SK-N-SH treated with all-trans-retinoic acid at 6 μM for 48 hours (cell line): Measurements from ENCODE around the gene PPP1R36.

ENCODE experiments used
- ATAC-seq: fragments of 200-7000 bp; cut with Tn5 transposase; 3 replicates; pipeline ENCODE4 v1.9.1; 2020; ENCODE audit warnings: mild to moderate bottlenecking, moderate library complexity
- ARNTL ChIP-seq: fragments of 450-650 bp; formaldehyde crosslinking; IDR thresholded peaks from 2 replicates; pipeline ENCODE4 v1.5.0; 2020; ENCODE audit warnings: low read depth, mild to moderate bottlenecking, moderate library complexity, borderline replicate concordance
- CSDC2 ChIP-seq: fragments of 250-450 bp; sonication (Bioruptor Pico); IDR thresholded peaks from 2 replicates; pipeline ENCODE4 v1.5.0; 2020; ENCODE audit warnings: mild to moderate bottlenecking, moderate library complexity
- ESRRG ChIP-seq: fragments of 250-450 bp; sonication (Bioruptor Pico); IDR thresholded peaks from 2 replicates; pipeline ENCODE4 v1.6.1; 2021; ENCODE audit warnings: mild to moderate bottlenecking
- GLIS3 ChIP-seq: fragments of 250-450 bp; sonication (Bioruptor Pico); IDR thresholded peaks from 2 replicates; pipeline ENCODE4 v1.5.0; 2020; ENCODE audit warnings: mild to moderate bottlenecking, moderate library complexity
- ISL1 ChIP-seq: fragments of 250-450 bp; sonication (Bioruptor Pico); IDR thresholded peaks from 2 replicates; pipeline ENCODE4 v2.1.2; 2022; ENCODE audit warnings: mild to moderate bottlenecking, moderate library complexity
- OSR1 ChIP-seq: fragments of 250-450 bp; sonication (Bioruptor Pico); IDR thresholded peaks from 2 replicates; pipeline ENCODE4 v1.8.0; 2022; ENCODE audit warnings: moderate library complexity, mild to moderate bottlenecking, inconsistent platforms
- PPARA ChIP-seq: fragments of 250-450 bp; sonication (Bioruptor Pico); IDR thresholded peaks from 2 replicates; pipeline ENCODE4 v1.5.0; 2020; ENCODE audit warnings: mild to moderate bottlenecking, borderline replicate concordance
- RARB ChIP-seq: fragments of 250-450 bp; sonication (Bioruptor Pico); IDR thresholded peaks from 2 replicates; pipeline ENCODE4 v1.8.0; 2021; ENCODE audit warnings: mild to moderate bottlenecking, moderate library complexity
- TCF4 ChIP-seq: fragments of 250-450 bp; sonication (Bioruptor Pico); IDR thresholded peaks from 2 replicates; pipeline ENCODE4 v1.8.0; 2021; ENCODE audit warnings: mild to moderate bottlenecking, moderate library complexity, borderline replicate concordance
- TOX ChIP-seq: fragments of 250-450 bp; sonication (Bioruptor Pico); IDR thresholded peaks from 2 replicates; pipeline ENCODE4 v1.8.0; 2021; ENCODE audit warnings: mild to moderate bottlenecking, moderate library complexity, borderline replicate concordance
- ZC3H10 ChIP-seq: fragments of 250-450 bp; sonication (Bioruptor Pico); IDR thresholded peaks from 2 replicates; pipeline ENCODE4 v1.5.1; 2021; ENCODE audit warnings: mild to moderate bottlenecking, moderate library complexity
- ZNF565 ChIP-seq: fragments of 450-650 bp; formaldehyde crosslinking; conservative IDR thresholded peaks from 2 replicates; pipeline ENCODE4 v1.5.0; 2020; ENCODE audit warnings: low read depth, mild to moderate bottlenecking, moderate library complexity
- ZNF8 ChIP-seq: fragments of 450-650 bp; formaldehyde crosslinking; IDR thresholded peaks from 2 replicates; pipeline ENCODE4 v1.5.0; 2020; ENCODE audit warnings: mild to moderate bottlenecking, moderate library complexity
- TF ChIP-seq, protein P1 (sequence below): fragments of 250-450 bp; sonication (Bioruptor Pico); IDR thresholded peaks from 2 replicates; pipeline ENCODE4 v1.5.1; 2021; ENCODE audit warnings: mild to moderate bottlenecking, moderate library complexity
- TF ChIP-seq, protein P2 (sequence below): fragments of 250-450 bp; sonication (Bioruptor Pico); IDR thresholded peaks from 2 replicates; pipeline ENCODE4 v1.5.1; 2020; ENCODE audit warnings: low read depth, mild to moderate bottlenecking, moderate library complexity
- TF ChIP-seq, protein P3 (sequence below): fragments of 250-450 bp; sonication (Bioruptor Pico); IDR thresholded peaks from 2 replicates; pipeline ENCODE4 v1.8.0; 2020; ENCODE audit warnings: mild to moderate bottlenecking, moderate library complexity, borderline replicate concordance
- TF ChIP-seq, protein P4 (sequence below): fragments of 250-450 bp; sonication (Bioruptor Pico); IDR thresholded peaks from 2 replicates; pipeline ENCODE4 v1.8.0; 2021; ENCODE audit warnings: low read depth, mild to moderate bottlenecking, moderate library complexity, borderline replicate concordance

PPP1R36 gene

DNA sequence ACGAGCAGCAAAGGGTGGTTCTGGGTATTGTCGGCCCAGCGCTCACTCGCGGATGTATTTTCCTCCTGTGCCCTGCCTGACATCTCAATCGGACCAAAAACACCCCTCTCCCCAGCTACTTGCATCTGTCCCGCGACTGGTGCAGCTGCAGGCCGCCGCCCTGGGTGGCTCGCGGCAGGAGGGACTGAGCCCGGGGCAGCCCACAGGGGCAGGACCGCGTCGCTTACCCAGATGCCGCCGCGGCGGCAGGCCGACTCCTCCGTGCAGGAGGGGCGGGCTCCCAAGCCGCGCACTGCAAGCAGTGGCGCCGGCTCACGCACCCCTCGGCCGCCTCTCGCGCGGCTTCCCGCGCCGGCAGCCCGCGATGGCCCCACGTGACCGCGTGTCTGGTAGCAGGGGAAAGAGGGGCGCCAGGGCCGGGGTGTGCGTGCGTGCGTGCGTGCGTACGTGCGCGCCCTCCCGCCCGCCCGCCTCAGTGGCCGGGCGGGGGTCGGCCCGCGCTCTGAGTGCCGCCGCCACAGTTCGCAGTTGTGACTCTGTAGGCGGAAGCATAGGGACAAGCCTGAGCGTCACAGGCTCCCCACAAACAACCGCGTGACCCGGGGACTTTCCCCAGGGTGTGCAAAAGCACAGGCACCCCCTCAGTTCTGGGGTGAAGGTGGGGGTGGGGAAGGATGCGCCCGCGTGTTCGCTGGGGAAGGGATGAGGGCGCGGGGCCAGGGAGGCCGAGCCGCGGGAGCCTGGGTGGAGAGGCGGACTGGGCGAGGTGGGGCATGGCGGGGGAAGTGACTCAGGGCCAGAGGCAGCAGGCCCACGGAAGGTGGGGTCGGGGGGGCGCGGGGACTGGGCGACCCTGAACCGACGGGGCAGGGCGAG is 46.1 kb upstream of the PPP1R36 start, which contains the start of gene ZBTB25:
ZBTB25 (minus strand) TSS at position 405 of the 876 bp plus-strand sequence. CDS start 13,305 bp downstream, outside the sequence.
- no peak for TF ChIP-seq OSR1 (CRISPR knock-in tag)
- TF ChIP-seq, protein P1, sequence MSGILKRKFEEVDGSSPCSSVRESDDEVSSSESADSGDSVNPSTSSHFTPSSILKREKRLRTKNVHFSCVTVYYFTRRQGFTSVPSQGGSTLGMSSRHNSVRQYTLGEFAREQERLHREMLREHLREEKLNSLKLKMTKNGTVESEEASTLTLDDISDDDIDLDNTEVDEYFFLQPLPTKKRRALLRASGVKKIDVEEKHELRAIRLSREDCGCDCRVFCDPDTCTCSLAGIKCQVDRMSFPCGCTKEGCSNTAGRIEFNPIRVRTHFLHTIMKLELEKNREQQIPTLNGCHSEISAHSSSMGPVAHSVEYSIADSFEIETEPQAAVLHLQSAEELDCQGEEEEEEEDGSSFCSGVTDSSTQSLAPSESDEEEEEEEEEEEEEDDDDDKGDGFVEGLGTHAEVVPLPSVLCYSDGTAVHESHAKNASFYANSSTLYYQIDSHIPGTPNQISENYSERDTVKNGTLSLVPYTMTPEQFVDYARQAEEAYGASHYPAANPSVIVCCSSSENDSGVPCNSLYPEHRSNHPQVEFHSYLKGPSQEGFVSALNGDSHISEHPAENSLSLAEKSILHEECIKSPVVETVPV: no peak
- TF ChIP-seq, protein P2, sequence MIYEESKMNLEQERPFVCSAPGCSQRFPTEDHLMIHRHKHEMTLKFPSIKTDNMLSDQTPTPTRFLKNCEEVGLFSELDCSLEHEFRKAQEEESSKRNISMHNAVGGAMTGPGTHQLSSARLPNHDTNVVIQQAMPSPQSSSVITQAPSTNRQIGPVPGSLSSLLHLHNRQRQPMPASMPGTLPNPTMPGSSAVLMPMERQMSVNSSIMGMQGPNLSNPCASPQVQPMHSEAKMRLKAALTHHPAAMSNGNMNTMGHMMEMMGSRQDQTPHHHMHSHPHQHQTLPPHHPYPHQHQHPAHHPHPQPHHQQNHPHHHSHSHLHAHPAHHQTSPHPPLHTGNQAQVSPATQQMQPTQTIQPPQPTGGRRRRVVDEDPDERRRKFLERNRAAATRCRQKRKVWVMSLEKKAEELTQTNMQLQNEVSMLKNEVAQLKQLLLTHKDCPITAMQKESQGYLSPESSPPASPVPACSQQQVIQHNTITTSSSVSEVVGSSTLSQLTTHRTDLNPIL (CRISPR knock-in tag): no peak
- no peak for TF ChIP-seq PPARA
- TF ChIP-seq, protein P3, sequence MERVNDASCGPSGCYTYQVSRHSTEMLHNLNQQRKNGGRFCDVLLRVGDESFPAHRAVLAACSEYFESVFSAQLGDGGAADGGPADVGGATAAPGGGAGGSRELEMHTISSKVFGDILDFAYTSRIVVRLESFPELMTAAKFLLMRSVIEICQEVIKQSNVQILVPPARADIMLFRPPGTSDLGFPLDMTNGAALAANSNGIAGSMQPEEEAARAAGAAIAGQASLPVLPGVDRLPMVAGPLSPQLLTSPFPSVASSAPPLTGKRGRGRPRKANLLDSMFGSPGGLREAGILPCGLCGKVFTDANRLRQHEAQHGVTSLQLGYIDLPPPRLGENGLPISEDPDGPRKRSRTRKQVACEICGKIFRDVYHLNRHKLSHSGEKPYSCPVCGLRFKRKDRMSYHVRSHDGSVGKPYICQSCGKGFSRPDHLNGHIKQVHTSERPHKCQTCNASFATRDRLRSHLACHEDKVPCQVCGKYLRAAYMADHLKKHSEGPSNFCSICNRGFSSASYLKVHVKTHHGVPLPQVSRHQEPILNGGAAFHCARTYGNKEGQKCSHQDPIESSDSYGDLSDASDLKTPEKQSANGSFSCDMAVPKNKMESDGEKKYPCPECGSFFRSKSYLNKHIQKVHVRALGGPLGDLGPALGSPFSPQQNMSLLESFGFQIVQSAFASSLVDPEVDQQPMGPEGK (CRISPR knock-in tag): no peak
- no peak for TF ChIP-seq ESRRG
- TF ChIP-seq ZC3H10 (CRISPR knock-in tag): no peak
- TF ChIP-seq GLIS3 (CRISPR knock-in tag): no peak
- no peak for TF ChIP-seq ZNF565
- TF ChIP-seq TCF4 (CRISPR knock-in tag): no peak
- TF ChIP-seq ARNTL (CRISPR knock-in tag): no peak
- no peak for TF ChIP-seq CSDC2
- TF ChIP-seq ZNF8 (CRISPR knock-in tag): no peak
- no peak for TF ChIP-seq RARB (CRISPR knock-in tag)
- ATAC-seq: peak; percentile 83

DNA sequence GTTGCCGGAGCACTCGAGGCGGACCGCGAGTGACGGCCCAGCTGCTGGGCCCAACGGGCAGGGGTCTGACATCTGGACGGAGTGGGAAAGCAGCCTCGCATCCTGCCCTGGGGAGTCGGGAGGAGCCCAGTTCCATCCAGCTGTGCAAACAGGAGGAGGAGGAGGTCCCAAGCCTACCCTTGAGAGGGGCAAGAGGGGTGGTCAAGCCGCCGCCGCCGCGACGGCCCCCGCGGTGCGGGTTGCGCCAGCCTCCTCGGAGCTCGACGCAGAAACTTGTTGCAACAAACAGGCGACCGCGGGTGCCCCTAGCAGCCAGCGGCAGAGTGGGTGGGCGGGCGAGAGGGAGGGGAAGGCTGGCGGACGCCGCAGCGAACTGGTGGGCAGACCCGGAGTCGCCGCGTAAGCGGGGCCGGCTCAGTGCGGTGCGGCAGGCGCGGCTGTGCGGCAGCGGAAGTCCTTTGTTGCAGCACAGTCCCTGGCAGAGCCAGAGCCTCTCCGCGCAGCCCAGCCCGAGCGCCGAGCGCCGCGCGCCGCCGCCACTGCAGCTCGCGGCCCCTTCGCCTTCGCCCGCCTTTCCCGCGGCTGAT is 45.4 kb upstream of the PPP1R36 start, which contains the start of gene ZBTB1:
ZBTB1 (plus strand) TSS at position 461 of the 587 bp plus-strand sequence. CDS start 16,735 bp downstream, outside the sequence.
- TF ChIP-seq GLIS3 (CRISPR knock-in tag): peak; percentile 26; the same call in 1 of the 2 replicates
- no peak for TF ChIP-seq ARNTL (CRISPR knock-in tag)
- peak; percentile 57 for ATAC-seq

DNA sequence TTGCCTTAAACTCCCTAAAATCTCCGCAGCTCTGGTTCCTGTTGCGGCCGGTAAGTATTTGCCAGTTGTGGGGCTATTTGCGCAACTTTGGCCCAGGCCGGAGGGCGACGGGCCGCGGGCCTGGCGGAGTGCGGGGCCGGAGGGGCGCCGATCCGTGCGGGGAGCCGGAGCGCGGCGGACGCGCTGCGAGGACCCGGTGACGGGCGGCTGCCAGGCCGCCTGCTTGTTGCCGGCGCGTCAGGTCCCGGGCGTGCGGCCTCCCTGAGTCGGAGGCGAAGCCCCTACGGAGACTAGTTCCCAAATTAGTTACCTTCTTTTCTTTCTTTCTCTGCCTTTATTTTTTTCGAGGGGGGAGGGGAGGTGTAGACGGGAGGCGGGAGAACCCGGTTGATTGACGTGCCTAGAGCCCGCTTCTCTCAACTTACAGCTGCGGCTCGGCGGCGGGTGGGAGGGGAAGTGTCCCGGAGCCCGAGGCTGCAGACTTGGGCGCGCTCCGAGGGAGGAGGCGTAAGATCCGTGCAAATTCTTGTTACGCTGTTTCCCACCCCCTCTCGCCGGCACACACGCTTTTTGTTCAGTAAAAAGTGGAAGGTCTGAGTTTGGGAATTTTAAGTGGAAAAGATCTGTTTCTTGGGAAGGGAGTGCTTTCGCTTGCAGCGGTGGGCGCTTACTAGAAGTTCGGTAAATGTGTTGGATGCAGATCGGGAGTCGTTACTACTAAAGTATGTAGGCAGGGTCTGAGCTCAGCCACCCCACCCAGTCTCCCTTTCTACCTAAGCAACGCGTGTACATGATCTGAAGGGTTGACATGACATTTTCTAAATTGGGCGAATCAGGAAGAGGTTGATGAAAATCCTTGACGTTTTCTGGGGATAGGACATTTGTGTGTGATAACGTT is 44.6 kb upstream of the PPP1R36 start:
- ATAC-seq: peak; percentile 28
- TF ChIP-seq, protein P4, sequence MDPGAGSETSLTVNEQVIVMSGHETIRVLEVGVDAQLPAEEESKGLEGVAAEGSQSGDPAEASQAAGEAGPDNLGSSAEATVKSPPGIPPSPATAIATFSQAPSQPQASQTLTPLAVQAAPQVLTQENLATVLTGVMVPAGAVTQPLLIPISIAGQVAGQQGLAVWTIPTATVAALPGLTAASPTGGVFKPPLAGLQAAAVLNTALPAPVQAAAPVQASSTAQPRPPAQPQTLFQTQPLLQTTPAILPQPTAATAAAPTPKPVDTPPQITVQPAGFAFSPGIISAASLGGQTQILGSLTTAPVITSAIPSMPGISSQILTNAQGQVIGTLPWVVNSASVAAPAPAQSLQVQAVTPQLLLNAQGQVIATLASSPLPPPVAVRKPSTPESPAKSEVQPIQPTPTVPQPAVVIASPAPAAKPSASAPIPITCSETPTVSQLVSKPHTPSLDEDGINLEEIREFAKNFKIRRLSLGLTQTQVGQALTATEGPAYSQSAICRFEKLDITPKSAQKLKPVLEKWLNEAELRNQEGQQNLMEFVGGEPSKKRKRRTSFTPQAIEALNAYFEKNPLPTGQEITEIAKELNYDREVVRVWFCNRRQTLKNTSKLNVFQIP: no peak
- TF ChIP-seq TOX (CRISPR knock-in tag): no peak
- TF ChIP-seq GLIS3 (CRISPR knock-in tag): no peak
- TF ChIP-seq ZC3H10 (CRISPR knock-in tag): no peak
- TF ChIP-seq, protein P3 (CRISPR knock-in tag): no peak
- TF ChIP-seq ISL1: no peak
- no peak for TF ChIP-seq OSR1 (CRISPR knock-in tag)
- TF ChIP-seq, all 23 proteins: peak for 0
